Lower leg skin (tissue), 4 donors: ENCODE measurements around the gene IGSF5. TPM values are rescaled to one million over a fixed set of nuclear protein-coding genes. Genes with fewer than 3 reads are reported as not detected.

Experiments
- DNase-seq, 2 donors: peaks; one replicate each; pipeline ENCODE4 v3.0.0-alpha.2; 2019; ENCODE audit warnings: low spot score in 2 of 2
- H3K4me3 ChIP-seq: fragments of 200-600 bp; sonication (generic); 2 replicates; pipeline ENCODE4 v1.5.1; 2017; ENCODE audit warnings: mild to moderate bottlenecking, low read depth; ENCODE audit not compliant: poor library complexity, severe bottlenecking
- CTCF ChIP-seq, 3 donors: fragments of 450-650 bp; IDR thresholded peaks; one replicate each; pipeline ENCODE4 v1.5.1; 2016; ENCODE audit warnings: antibody characterized with exemption in 3 of 3, mild to moderate bottlenecking in 3 of 3, moderate library complexity in 2 of 3
- POLR2A ChIP-seq, 2 donors: fragments of 450-650 bp; IDR thresholded peaks; one replicate each; pipeline ENCODE4 v1.6.1; 2016 to 2017; ENCODE audit warnings: antibody characterized with exemption in 2 of 2, mild to moderate bottlenecking in 1 of 2, moderate library complexity in 1 of 2
- WGBS, 2 donors: methylation state at CpG; one replicate each; pipeline ENCODE4 v1.1.5; 2018; 5-methylcytosine and 5-hydroxymethylcytosine counted together
- intact Hi-C: fragments of 100-400 bp; cut with DNase I; formaldehyde crosslinking; loops from one replicate; pipeline ENCODE4 v1.15.0; 2023; ENCODE audit warnings: low total_unique reads
- total RNA-seq, 4 donors: library from RNA; depleted of rRNA; stranded (reverse); fragments of >200 nt; gene quantifications; one replicate each; pipeline ENCODE4 v1.1.0, GENCODE V29; 2016

The IGSF5 gene
- total RNA-seq, 4 donors from 2014 or later, result 1.2 to 1.4 (median 1.3) TPM; not detected in 1

DNA sequence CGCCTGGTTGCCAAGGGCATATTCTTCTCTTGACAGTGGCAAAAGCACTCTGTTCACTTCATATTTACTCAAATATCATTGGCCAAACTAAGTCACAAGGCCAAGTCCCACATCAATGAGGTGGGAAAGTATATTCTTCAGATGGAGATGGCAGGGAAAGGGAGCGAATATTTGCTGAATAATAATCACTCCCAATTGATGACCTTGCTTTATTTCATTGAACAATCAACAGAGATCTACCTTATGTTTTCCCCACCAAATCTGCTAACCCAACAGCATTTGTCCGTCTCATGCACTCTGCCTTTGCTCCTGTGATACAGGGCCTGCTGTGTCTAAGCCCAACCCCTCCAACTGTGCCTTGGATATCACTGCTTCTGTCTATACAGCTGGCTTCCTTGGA, 77.1 kb downstream of the IGSF5 start:
- intact Hi-C loops, result no loop called here
- TF ChIP-seq POLR2A (IDR thresholded peaks at IDR 0.05) (no peak), CTCF (IDR thresholded peaks at IDR 0.05) (no peak)
- H3K4me3 ChIP-seq, result no peak overlapping the region
- 85 to 86% methylated on average over 3 of the region's 3 CpGs for WGBS, 2 donors
- no peak for DNase-seq

DNA sequence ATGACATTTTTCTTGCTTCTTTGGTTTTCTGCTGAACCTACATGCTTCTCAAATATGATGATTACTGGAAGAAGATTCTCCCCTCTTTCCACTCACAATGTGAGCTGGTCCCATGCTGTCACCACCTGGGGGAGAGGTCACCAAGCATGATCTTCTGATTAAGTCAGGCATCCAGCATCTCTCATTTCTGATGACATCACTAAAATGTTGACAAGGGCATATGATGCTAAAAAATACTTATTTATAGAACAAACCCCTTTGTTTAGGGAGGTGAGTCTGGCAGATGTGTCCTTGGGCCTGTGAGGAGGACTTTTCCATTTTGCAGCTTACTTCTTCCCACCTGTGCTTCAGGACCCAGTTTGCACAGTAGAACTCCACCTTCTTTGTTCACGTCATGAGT, 80.3 kb downstream of the IGSF5 start:
- H3K4me3 ChIP-seq, result no peak overlapping the region
- 79 to 83% methylated on average over 1 of the region's 1 CpG for WGBS, 2 donors
- no peak for DNase-seq
- intact Hi-C loops, result no loop called here
- TF ChIP-seq CTCF (IDR thresholded peaks at IDR 0.05), result no peak

GRCh38 chr21:39834543-39834942, 89.6 kb downstream of the IGSF5 start:
- 68 to 85% methylated on average over 4 of the region's 4 CpGs for WGBS, 2 donors
- no peak overlapping the region for H3K4me3 ChIP-seq
- intact Hi-C loops, result no loop called here
- TF ChIP-seq CTCF (IDR thresholded peaks at IDR 0.05), result no peak
- no peak for TF ChIP-seq POLR2A (IDR thresholded peaks at IDR 0.05)
- no peak for DNase-seq

DNA sequence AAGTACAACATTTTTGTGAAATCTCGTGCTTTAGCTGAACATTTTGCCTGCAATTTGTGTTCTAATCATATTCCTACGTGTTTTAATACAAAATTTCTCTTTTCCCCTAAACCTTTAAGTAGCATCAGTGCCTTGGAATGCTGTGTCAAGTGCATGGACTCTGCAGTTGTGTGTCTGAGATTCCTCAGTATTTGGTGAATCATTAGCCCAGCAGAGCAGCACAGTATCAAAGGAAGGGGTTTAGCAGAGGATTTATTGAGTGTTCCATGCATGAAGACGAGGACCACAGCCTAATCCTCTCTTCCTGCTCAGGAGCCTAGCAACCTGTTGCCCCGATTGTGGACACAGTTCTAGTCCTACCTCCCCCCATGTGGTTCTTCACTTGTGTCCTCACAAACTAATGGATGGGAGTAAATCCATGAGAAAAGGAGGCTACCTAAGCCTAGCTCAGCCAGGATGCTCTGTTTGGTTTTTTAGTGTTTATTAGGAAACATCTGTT, 92.9 kb downstream of the IGSF5 start:
- 53 to 55% methylated on average over 4 of the region's 4 CpGs for WGBS, 2 donors
- intact Hi-C loops, result no loop called here
- no peak for TF ChIP-seq POLR2A (IDR thresholded peaks at IDR 0.05)
- no peak for TF ChIP-seq CTCF (IDR thresholded peaks at IDR 0.05)
- no peak for DNase-seq
- no peak overlapping the region for H3K4me3 ChIP-seq

DNA sequence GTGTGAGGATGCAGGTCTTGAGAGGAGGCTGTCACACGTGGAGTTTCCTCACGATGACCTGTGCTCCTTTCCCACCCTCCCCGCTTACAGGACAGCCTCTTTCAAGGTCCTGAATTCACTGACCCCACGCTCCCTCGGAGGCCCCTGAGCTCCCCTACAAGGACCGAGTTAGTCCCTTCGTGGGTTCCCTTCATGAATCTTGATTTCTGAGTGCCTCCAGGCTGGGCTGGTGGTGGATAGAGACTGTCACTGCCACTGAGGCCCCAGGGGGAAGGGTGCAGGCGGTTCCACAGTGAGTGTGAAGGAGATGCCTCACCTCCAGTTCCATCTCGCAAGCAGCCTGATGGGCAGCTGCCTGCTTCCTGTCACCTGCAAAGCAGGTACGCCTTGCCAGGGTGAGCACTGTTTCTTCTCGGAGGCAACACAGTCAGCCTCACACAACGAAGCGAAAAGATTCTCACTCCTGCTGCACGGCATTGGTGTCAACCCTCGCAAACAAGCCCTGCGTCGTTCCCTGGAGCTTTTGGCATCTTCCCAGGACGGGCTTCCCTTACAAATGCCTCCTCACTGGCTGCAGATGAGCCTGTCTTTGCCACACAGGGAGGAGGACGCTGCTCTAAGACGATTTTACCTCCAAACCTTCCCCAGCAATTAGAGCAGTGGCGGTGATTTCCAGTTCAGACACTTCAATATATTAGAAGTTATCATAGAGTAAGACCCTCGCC, 95.6 kb downstream of the IGSF5 start:
- no peak for TF ChIP-seq POLR2A (IDR thresholded peaks at IDR 0.05)
- no peak for TF ChIP-seq CTCF (IDR thresholded peaks at IDR 0.05)
- intact Hi-C loops, result no loop called here
- no peak for DNase-seq
- 57 to 59% methylated on average over 22 of the region's 22 CpGs for WGBS, 2 donors
- H3K4me3 ChIP-seq, result no peak overlapping the region
